Measurements from ENCODE around the gene ATRAID. TPM values are rescaled to one million over a fixed set of nuclear protein-coding genes. Genes with fewer than 3 reads are reported as not detected.
A peak's percentile ranks its signal among the peaks of the same experiment; 100 is the strongest.

The ATRAID gene
- total and polyA plus RNA-seq, 2 experiments from 2014 or later, result 129 to 154 TPM

GRCh38 chr2:27258051-27258450, 46.2 kb downstream of the ATRAID start (continued):
- TF ChIP-seq CTCF (conservative IDR thresholded peaks at IDR 0.05; ENCODE audit: low read depth in 2 of 2), result no peak
- TF ChIP-seq NANOG (IDR thresholded peaks at IDR 0.05; ENCODE audit: borderline replicate concordance), result no peak
- no peak for TF ChIP-seq EZH2 (IDR thresholded peaks at IDR 0.05; ENCODE audit: low read depth, unreplicated experiment)
- no peak for TF ChIP-seq ZNF114 (CRISPR knock-in tag; IDR thresholded peaks at IDR 0.05)
- no peak for TF ChIP-seq ETS1 (IDR thresholded peaks at IDR 0.05)
- TF ChIP-seq ZNF331 (CRISPR knock-in tag; IDR thresholded peaks at IDR 0.05; ENCODE audit: low read depth), result no peak

- Mint-ChIP-seq H3K4me1 (peaks cover 23% of the 10 kb centered on the region), H3K27me3 (ENCODE audit: insufficient read depth, low read depth, poor library complexity) (peaks cover 47% of the 10 kb centered on the region), H3K4me3 (peak overlapping the region; percentile 82), H3K9me3 (no peaks in the 10 kb centered on the region), H3K27ac (no peak overlapping the region; the same call in 1 of the 2 replicates), H3K36me3 (ENCODE audit: low read depth) (no peaks in the 10 kb centered on the region; the same call in 2 of the 3 replicates)
- peak overlapping the region; percentile 98 for H3K4me2 ChIP-seq
- TF ChIP-seq CTCF (conservative IDR thresholded peaks at IDR 0.05; ENCODE audit: low read depth in 2 of 2) (no peak), NANOG (IDR thresholded peaks at IDR 0.05; ENCODE audit: borderline replicate concordance) (no peak), ETS1 (IDR thresholded peaks at IDR 0.05) (no peak), JUNB (IDR thresholded peaks at IDR 0.05; ENCODE audit: unreplicated experiment) (no peak), POLR2AphosphoS5 (IDR thresholded peaks at IDR 0.05; ENCODE audit: low read depth) (no peak), EZH2phosphoT487 (IDR thresholded peaks at IDR 0.05; ENCODE audit: unreplicated experiment) (no peak), CREB1 (CRISPR knock-in tag; IDR thresholded peaks at IDR 0.05; ENCODE audit: low read depth) (no peak)
- H3K27ac ChIP-seq (ENCODE audit: low read depth), result no peak overlapping the region
- H3F3A ChIP-seq (replicated peaks; ENCODE audit: low read depth), result 0 out of 2 replicates have a peak, but pooled peaks cover 9% of the 10 kb centered on the region
- peak overlapping the region; percentile 82 for H3K4me3 ChIP-seq
- peaks cover 17% of the 10 kb centered on the region for H3K4me1 ChIP-seq (ENCODE audit: insufficient read depth)
- DNase-seq (ENCODE audit: low spot score), result no peak
- peak overlapping the region; percentile 32; the same call in 1 of the 2 replicates for H2AFZ ChIP-seq
- H4K20me1 ChIP-seq (replicated peaks; ENCODE audit: insufficient read depth), result no peaks in the 10 kb centered on the region; the same call in 1 of the 2 replicates
- peaks cover 67% of the 10 kb centered on the region for H3K27me3 ChIP-seq (ENCODE audit: insufficient read depth)
- H3K9me2 ChIP-seq (ENCODE audit: insufficient read depth), result no peaks in the 10 kb centered on the region
- ATAC-seq, result no peak
- H3K36me3 ChIP-seq (ENCODE audit: insufficient read depth), result no peaks in the 10 kb centered on the region
- H3K79me2 ChIP-seq (replicated peaks; ENCODE audit: insufficient read depth), result no peaks in the 10 kb centered on the region
Observed at GRCh38 chr2:27261241-27261925, 49.5 kb downstream of the ATRAID start.

Measured in GM23338 (cell line).